Erythroblast (primary cell): ENCODE data around the gene TDRD1.

Source experiments
- GATA1 ChIP-seq: IDR thresholded peaks from 2 replicates; pipeline ENCODE4 v1.6.1; 2011; ENCODE audit warnings: low read depth, mild to moderate bottlenecking, control low read depth, low read length, moderate library complexity
- POLR2A ChIP-seq: IDR thresholded peaks from 2 replicates; pipeline ENCODE4 v1.6.1; 2011; ENCODE audit warnings: mild to moderate bottlenecking, low read length

DNA sequence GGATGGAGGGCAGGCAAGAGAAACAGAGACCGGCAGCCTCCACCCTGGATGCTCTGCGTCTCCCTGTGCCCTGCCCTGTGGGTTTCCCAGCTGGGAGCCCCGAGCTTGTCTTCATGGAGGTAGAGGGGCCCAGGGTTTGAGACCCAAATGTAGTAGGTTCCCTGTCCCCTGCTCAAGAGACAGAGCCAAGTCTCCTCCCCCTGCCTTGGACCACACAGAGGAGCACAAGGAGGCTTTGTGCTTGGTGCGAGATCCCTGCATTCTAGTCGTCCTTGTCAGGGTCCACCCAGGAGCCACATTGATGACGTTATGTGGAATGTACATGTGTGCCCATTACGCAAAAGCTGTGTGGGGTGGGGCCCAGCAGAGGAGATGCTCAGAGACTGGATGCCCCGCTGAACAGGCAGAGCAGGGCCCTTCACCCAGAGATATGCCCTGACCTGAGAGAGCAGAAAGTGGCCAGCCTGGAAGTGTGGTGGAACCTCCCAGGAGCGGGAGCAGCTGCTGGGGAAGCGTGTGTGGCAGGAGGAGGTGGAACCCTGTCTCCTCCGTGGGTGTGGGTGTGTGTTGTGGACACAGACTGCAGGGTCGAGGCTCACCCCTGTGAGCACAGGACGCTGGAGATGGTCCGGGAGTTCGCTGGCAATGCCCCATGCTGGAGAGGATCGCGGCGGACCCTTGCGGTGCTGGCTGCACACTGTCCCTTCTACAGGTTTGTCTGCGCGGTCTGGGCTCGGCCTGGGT is 99.2 kb downstream of the TDRD1 start:
- no peak for TF ChIP-seq POLR2A
- TF ChIP-seq GATA1, result no peak
